A673 (cell line): ENCODE results near the gene ESR2. TPM values are rescaled to one million over a fixed set of nuclear protein-coding genes. Genes with fewer than 3 reads are reported as not detected.

Experiments
- BruUV-seq: library from RNA; stranded (reverse); fragments of 400-500 nt; replicated peaks from 2 replicates; lab custom pipeline; 2021; lab: Mats Ljungman, UMichigan
- CTCF ChIA-PET: fragments of 300-600 bp; sonication (Branson Sonifier 250); formaldehyde crosslinking; loops from one replicate; lab custom pipeline; 2022; ENCODE audit warnings: antibody characterized with exemption; lab: Charles Lee
- POLR2A ChIA-PET: fragments of 300-600 bp; sonication (Branson Sonifier 250); formaldehyde crosslinking; loops from one replicate; lab custom pipeline; 2022; ENCODE audit warnings: antibody characterized with exemption; ENCODE audit not compliant: low non-redundant PET; lab: Charles Lee
- DNase-seq: peaks from one replicate; pipeline ENCODE4 v3.0.0-alpha.2; 2015; ENCODE audit warnings: low spot score
- H3K27ac ChIP-seq: fragments of 200-600 bp; sonication (generic); 2 replicates; pipeline ENCODE4 v1.5.1; 2016; ENCODE audit warnings: mixed run types, low read depth, mild to moderate bottlenecking, mixed read lengths, antibody characterized with exemption, low read length; ENCODE audit not compliant: poor library complexity, severe bottlenecking
- H3K27me3 ChIP-seq: fragments of 200-600 bp; sonication (generic); replicated peaks from 2 replicates; pipeline ENCODE4 v1.6.1; 2017; ENCODE audit warnings: mixed run types, low read depth, mild to moderate bottlenecking, mixed read lengths, antibody characterized with exemption, low read length; ENCODE audit not compliant: insufficient read depth, poor library complexity
- H3K36me3 ChIP-seq: fragments of 200-600 bp; sonication (generic); 2 replicates; pipeline ENCODE4 v1.6.1; 2016; ENCODE audit warnings: mixed run types, mild to moderate bottlenecking, mixed read lengths, antibody characterized with exemption, low read length; ENCODE audit not compliant: insufficient read depth, poor library complexity, severe bottlenecking
- H3K4me1 ChIP-seq: fragments of 200-600 bp; sonication (generic); 2 replicates; pipeline ENCODE4 v1.6.1; 2017; ENCODE audit warnings: mixed run types, mild to moderate bottlenecking, mixed read lengths, antibody characterized with exemption, low read length; ENCODE audit not compliant: insufficient read depth, poor library complexity, severe bottlenecking
- H3K4me3 ChIP-seq: fragments of 200-600 bp; sonication (generic); 2 replicates; pipeline ENCODE4 v1.5.1; 2016; ENCODE audit warnings: low read depth, mixed run types, mild to moderate bottlenecking, mixed read lengths, low read length; ENCODE audit not compliant: poor library complexity, severe bottlenecking
- H3K9me3 ChIP-seq: fragments of 200-600 bp; sonication (generic); 2 replicates; pipeline ENCODE4 v1.6.1; 2016; ENCODE audit warnings: mixed run types, low read depth, mild to moderate bottlenecking, mixed read lengths, antibody characterized with exemption, low read length; ENCODE audit not compliant: poor library complexity, severe bottlenecking
- CTCF ChIP-seq: fragments of 300-800, 200-600 bp; sonication (generic); conservative IDR thresholded peaks from 2 replicates; pipeline ENCODE4 v1.5.1; 2017; ENCODE audit warnings: low read depth, mild to moderate bottlenecking, antibody characterized with exemption, low read length, moderate library complexity, mixed read lengths
- EZH2 ChIP-seq: fragments of 200-600 bp; sonication (generic); IDR thresholded peaks from 2 replicates; pipeline ENCODE4 v1.6.1; 2017; ENCODE audit warnings: borderline replicate concordance, low read depth, mild to moderate bottlenecking, mixed read lengths, antibody characterized with exemption, low read length; ENCODE audit not compliant: poor library complexity, severe bottlenecking
- intact Hi-C: fragments of 100-400 bp; cut with micrococcal nuclease; formaldehyde crosslinking; loops from one replicate; pipeline ENCODE4 v1.10.0; 2022; ENCODE audit not compliant: unreplicated experiment
- total RNA-seq: library from RNA; stranded (reverse); gene quantifications from 2 replicates; pipeline ENCODE4 v1.2.3, GENCODE V29; 2021

ESR2 gene
- total RNA-seq, 1 experiment from 2014 or later = 0.71 TPM

GRCh38 chr14:64221391-64222003 lies 72.7 kb downstream of the ESR2 start:
- Histone ChIP-seq H3K27me3 (no peaks in the 10 kb centered on the region), H3K36me3 (peaks cover 14% of the 10 kb centered on the region), H3K4me3 (no peak overlapping the region), H3K27ac (no peak overlapping the region), H3K4me1 (no peaks in the 10 kb centered on the region), H3K9me3 (no peaks in the 10 kb centered on the region)
- intact Hi-C loops = no loop called here
- no peak for DNase-seq
- ChIA-PET CTCF (no interaction called here), POLR2A (no interaction called here)
- BruUV-seq = no TSS peak
- no peak for TF ChIP-seq EZH2
- no peak for TF ChIP-seq CTCF

DNA sequence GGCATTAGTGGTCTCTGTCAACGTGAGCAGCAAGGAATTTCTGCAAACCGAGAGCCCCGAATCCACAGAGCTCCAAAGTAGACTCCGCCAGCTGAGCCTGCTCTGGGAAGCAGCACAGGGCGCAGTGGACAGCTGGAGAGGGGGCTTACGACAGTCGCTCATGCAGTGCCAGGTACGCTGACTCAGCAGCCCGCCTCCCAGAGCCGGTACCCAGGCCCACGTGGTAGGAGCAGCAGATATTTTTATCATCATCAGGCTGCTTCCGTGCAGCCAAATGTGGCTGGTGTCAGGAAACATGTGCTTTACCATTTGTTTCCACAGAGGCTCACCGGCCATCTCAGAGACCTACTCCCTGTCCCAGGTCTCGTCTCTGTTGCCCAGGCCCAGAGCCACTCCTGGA lies 73.7 kb downstream of the ESR2 start:
- H3K27ac ChIP-seq = no peak overlapping the region
- no peaks in the 10 kb centered on the region for H3K27me3 ChIP-seq
- H3K36me3 ChIP-seq = peaks cover 14% of the 10 kb centered on the region
- POLR2A ChIA-PET = no interaction called here
- CTCF ChIA-PET = no interaction called here
- no peaks in the 10 kb centered on the region for H3K4me1 ChIP-seq
- TF ChIP-seq CTCF = no peak
- no peak for TF ChIP-seq EZH2
- DNase-seq = no peak
- no peak overlapping the region for H3K4me3 ChIP-seq
- intact Hi-C loops = no loop called here
- no peaks in the 10 kb centered on the region for H3K9me3 ChIP-seq
- BruUV-seq = no TSS peak

DNA sequence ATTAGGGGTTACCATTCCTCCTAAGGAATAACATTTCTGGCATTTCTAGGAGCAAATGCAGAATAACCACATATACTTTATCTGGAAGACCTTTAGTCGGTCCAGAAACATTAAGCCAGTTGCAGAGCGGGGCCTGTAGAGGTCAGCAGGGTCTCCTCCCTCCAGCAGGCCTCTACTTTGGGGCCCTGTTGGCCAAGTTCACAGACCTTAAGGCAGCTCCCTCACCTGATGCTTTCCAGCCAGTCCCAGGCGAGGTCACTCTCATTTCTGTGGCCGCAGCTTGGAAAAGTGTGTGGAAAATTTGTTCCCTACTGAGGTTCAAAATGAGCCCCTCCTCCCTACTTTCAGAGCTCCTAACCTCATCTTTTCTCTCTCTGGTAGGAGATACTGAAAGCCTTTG lies 74.1 kb downstream of the ESR2 start:
- peaks cover 14% of the 10 kb centered on the region for H3K36me3 ChIP-seq

More for the DNA sequence above, 74.1 kb downstream of the ESR2 start:
- H3K27me3 ChIP-seq = no peaks in the 10 kb centered on the region
- H3K27ac ChIP-seq = no peak overlapping the region
- TF ChIP-seq EZH2 (no peak), CTCF (no peak)
- no peaks in the 10 kb centered on the region for H3K9me3 ChIP-seq
- H3K4me3 ChIP-seq = no peak overlapping the region
- DNase-seq = no peak
- POLR2A ChIA-PET = no interaction called here
- CTCF ChIA-PET = no interaction called here
- no TSS peak for BruUV-seq
- H3K4me1 ChIP-seq = no peaks in the 10 kb centered on the region
- intact Hi-C loops = no loop called here
